ENCODE results near the gene SGSM2.

SGSM2 gene

GRCh38 chr17:2401426-2402221 is 64.3 kb downstream of the SGSM2 start:
- TF ChIP-seq SNAI2 (CRISPR knock-in tag; IDR thresholded peaks at IDR 0.05) (no peak), TSHZ2 (CRISPR knock-in tag; IDR thresholded peaks at IDR 0.05) (no peak), CSRNP3 (CRISPR knock-in tag; IDR thresholded peaks at IDR 0.05) (no peak), GLIS3 (CRISPR knock-in tag; IDR thresholded peaks at IDR 0.05) (no peak), OSR1 (CRISPR knock-in tag; IDR thresholded peaks at IDR 0.05) (no peak), TCF4 (CRISPR knock-in tag; IDR thresholded peaks at IDR 0.05; ENCODE audit: borderline replicate concordance) (peak; percentile 54; the same call in 1 of the 2 replicates), CREB5 (CRISPR knock-in tag; IDR thresholded peaks at IDR 0.05; ENCODE audit: low read depth) (no peak), POU6F1 (CRISPR knock-in tag; IDR thresholded peaks at IDR 0.05; ENCODE audit: borderline replicate concordance, low read depth) (no peak), TOX (CRISPR knock-in tag; IDR thresholded peaks at IDR 0.05; ENCODE audit: borderline replicate concordance) (no peak), PATZ1 (CRISPR knock-in tag; IDR thresholded peaks at IDR 0.05; ENCODE audit: borderline replicate concordance) (peak; percentile 46; the same call in 1 of the 2 replicates), ZFP30 (CRISPR knock-in tag; IDR thresholded peaks at IDR 0.05) (no peak), RARB (CRISPR knock-in tag; IDR thresholded peaks at IDR 0.05) (0 out of 2 replicates have a peak, but pooled peaks have one; percentile 5)
- peak; percentile 60 for ATAC-seq

- ATAC-seq = no peak
- TF ChIP-seq RARB (CRISPR knock-in tag; IDR thresholded peaks at IDR 0.05) (no peak), CREB5 (CRISPR knock-in tag; IDR thresholded peaks at IDR 0.05; ENCODE audit: low read depth) (no peak), CSRNP3 (CRISPR knock-in tag; IDR thresholded peaks at IDR 0.05) (no peak)
Measured at GRCh38 chr17:2402544-2402943, 65.2 kb downstream of the SGSM2 start.

GRCh38 chr17:2403044-2403443 is 65.7 kb downstream of the SGSM2 start:
- ATAC-seq = no peak
- TF ChIP-seq CSDC2 (CRISPR knock-in tag; IDR thresholded peaks at IDR 0.05) = no peak
- no peak for TF ChIP-seq TCF4 (CRISPR knock-in tag; IDR thresholded peaks at IDR 0.05; ENCODE audit: borderline replicate concordance)
- no peak for TF ChIP-seq GLIS3 (CRISPR knock-in tag; IDR thresholded peaks at IDR 0.05)
- no peak for TF ChIP-seq TSHZ2 (CRISPR knock-in tag; IDR thresholded peaks at IDR 0.05)
- no peak for TF ChIP-seq ESRRG (CRISPR knock-in tag; IDR thresholded peaks at IDR 0.05)
- no peak for TF ChIP-seq ZFP3 (CRISPR knock-in tag; IDR thresholded peaks at IDR 0.05)
- no peak for TF ChIP-seq ZNF8 (CRISPR knock-in tag; IDR thresholded peaks at IDR 0.05)
- TF ChIP-seq PATZ1 (CRISPR knock-in tag; IDR thresholded peaks at IDR 0.05; ENCODE audit: borderline replicate concordance) = no peak
- TF ChIP-seq ZC3H10 (CRISPR knock-in tag; IDR thresholded peaks at IDR 0.05) = no peak
- no peak for TF ChIP-seq OSR1 (CRISPR knock-in tag; IDR thresholded peaks at IDR 0.05)
- no peak for TF ChIP-seq ISL1 (CRISPR knock-in tag; IDR thresholded peaks at IDR 0.05)
- TF ChIP-seq RARB (CRISPR knock-in tag; IDR thresholded peaks at IDR 0.05) = no peak
